GM10266 (cell line): ENCODE data around the gene PRR35.

ENCODE experiments used
- DNase-seq: peaks from one replicate; pipeline ENCODE4 v3.0.0; 2012; ENCODE audit errors: extremely low spot score
- CTCF ChIP-seq: IDR thresholded peaks from 2 replicates; pipeline ENCODE4 v1.5.1; 2012; ENCODE audit warnings: mild to moderate bottlenecking, low read depth; ENCODE audit not compliant: control insufficient read depth, insufficient read depth; ENCODE audit errors: missing control alignments

Gene PRR35

DNA sequence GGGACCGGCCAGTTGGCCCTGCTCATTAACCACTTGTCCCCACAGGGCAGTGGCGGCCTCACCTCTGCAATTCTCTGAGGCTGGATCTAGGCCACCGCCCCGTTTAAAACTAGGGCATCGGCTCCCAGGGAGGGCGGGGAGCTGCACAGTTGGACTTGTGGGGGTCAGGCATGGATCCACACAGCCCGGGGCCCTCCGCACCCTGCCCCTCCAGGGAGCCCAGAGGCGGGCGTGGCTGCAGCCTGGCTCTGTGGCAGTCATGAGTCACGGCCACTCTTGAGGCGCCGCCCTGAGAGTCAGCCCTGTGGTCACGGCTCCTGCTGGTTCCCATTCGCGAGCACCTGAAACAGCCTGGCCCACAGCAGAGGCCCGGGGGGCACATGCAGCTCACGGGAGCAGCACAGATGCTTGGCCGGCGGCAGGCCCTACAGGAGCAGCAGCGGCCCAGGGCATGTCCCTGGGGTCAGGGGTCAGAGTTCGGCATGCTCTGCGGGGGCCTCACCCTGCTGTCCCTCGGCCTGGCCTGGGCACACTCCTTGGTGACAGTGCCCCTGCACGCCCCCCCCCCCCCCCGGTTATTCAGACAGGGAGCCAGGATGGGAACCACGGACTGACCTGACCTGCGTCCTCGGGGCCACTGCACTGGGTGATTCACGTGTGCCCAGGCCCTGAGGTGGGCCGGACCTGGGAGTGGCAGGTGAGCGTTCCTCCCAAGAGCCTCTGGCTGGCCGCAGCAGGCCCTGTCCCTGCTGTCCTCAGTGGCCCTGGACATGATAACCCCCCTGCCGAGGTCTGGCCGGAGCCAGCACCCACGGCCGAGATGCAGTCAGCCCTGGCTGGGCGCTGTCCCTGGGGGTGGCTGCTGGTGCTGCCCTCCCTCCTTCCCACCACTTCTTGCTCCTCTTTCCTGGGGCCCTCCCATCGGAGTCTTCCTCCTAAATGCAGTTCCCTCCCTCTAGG lies 24.5 kb upstream of the PRR35 start:
- DNase-seq = no peak
- no peak for TF ChIP-seq CTCF

DNA sequence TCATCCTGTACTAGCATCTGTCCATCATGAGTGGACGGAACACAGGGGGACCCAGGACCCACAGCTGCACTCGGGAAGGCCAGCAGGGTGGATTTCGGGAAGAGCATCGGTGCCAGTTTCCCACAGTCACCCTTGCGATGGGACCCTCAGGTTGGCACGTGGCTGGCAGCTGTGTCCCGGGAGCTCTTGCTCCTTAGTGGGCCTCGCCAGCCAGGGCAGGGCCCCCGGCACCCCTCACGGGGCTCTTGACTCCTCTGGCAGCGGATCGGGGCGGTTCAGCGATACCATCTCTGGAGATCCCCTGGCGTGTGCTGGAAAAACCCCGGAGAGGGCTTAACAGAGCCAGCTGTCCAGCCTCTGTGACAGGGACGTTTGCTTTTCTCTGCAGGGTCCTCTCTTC lies 23.4 kb upstream of the PRR35 start:
- no peak for DNase-seq
- TF ChIP-seq CTCF = no peak

- no peak for DNase-seq
- TF ChIP-seq CTCF = no peak
Measured at GRCh38 chr16:537415-538335, 22.5 kb upstream of the PRR35 start.

GRCh38 chr16:539901-540530 lies 20.2 kb upstream of the PRR35 start:
- no peak for DNase-seq
- no peak for TF ChIP-seq CTCF

DNA sequence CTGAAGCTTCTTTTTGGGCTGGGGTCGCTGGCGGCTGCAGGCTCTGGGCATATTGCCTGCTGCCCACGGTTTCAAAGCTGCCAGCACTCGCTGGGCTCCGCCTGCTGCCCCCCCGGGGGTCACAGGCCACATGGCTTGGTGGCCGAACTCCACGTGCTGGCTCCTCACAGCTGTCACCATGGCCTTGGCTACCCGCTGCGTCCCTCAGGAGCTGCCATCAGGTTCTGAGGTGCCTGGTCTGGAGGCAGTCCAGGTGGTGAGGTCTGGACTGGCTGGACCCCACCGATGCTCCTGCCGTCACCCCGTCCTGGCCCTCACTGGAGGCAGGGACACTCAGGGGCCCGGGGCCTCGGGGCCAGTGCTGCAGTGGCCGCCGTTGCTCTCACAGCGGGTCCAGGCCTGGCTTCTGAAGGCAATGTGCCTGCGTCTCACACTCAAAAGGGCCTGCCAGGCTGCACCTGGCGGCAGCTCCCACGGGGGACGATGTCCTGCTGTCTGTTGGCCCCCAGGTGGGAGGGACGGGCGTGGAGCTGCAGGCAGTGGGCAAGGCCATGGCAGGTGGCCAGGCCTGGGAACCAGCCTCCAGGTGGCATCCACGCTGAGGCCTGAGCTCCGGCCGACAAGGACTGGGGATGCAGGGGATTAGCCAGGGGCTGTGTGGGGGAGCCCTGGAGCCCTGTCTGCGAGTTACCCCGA lies 19.4 kb upstream of the PRR35 start:
- no peak for TF ChIP-seq CTCF
- no peak for DNase-seq

DNA sequence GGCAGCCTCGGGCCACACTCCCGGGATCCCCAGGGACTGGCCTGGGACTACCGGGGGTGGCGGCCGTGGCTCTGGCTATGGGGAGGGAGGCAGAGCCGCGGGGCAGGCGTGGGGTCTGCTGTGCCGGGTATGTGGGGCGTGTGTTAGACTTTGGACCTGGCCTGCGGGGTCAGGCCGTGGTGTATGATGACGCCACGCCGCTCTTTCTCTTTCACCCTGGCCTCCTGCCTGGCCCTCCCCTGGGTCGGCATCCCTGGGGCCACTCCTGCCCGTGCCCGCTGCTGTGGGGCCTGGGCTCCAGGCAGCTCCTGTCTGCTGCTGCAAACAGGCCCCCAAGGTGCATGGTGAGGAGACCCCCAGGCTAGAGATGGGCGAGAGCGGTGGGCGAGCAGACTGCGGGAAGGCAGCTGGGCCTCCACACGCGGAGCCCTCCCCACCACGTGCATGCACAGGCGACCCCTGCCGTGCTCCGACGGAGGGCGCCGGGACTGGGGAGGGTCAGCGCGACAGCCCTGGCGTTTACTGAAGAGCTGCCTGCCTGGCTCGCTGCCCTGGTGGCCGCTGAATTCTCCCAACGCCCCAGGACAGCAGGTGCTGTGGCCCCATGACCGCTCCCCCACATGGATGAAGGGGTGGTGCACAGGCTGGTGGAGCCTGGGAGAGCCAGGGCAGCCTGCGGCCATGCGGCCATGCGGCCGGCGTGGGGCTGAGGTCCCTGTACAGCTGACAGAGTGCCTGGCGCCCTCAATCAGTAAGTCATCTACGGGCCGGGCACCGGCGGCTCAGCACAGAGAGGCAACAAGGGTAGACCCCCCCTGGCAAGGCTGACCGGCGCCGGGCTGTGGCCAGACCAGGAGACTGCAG lies 16.7 kb upstream of the PRR35 start:
- TF ChIP-seq CTCF = no peak
- DNase-seq = no peak
